K562 (cell line): ENCODE data around the gene AKAP7. TPM values are rescaled to one million over a fixed set of nuclear protein-coding genes. Genes with fewer than 3 reads are reported as not detected.

Experiments
- ATAC-seq: fragments of 200-7000 bp; cut with Tn5 transposase; 3 replicates; pipeline ENCODE4 v1.9.1; 2020; ENCODE audit warnings: moderate library complexity
- BruUV-seq: library from RNA; stranded (reverse); fragments of 400-500 nt; replicated peaks from 2 replicates; lab custom pipeline; 2021; lab: Mats Ljungman, UMichigan
- CTCF ChIA-PET: fragments of 300-600 bp; formaldehyde crosslinking; extraction: SDS; loops from one replicate; lab custom pipeline; 2021; ENCODE audit warnings: low intra/inter-chr PET ratio; lab: Yijun Ruan, JAX
- POLR2A ChIA-PET: fragments of 300-600, 350-650 bp; sonication (Branson Sonifier 250); formaldehyde crosslinking; extraction: SDS; loops from one replicate; lab custom pipeline; 2021; ENCODE audit warnings: antibody characterized with exemption, inconsistent platforms; lab: Yijun Ruan, JAX
- DNase-seq, 4 experiments: peaks; one replicate each; pipeline versions ENCODE4 v3.0.0 to v3.0.0-alpha.2; 2011 to 2018; ENCODE audit warnings: low spot score in 3 of 4, mixed read lengths in 3 of 4; ENCODE audit errors: extremely low read depth in 1 of 4
- FAIRE-seq: peaks from 2 replicates; lab custom pipeline; 2011; peaks lifted over from hg19 to GRCh38; lab: Jason Lieb, UNC
- H2AFZ ChIP-seq: 2 replicates; pipeline ENCODE4 v1.6.0; 2011; ENCODE audit warnings: low read depth, low read length, control low read depth, inconsistent platforms
- H3K27ac ChIP-seq: fragments of 200-600 bp; 3 replicates; pipeline ENCODE4 v1.8.0; 2011; ENCODE audit warnings: low read depth, mild to moderate bottlenecking, control low read depth, inconsistent platforms, low read length, moderate library complexity, mixed read lengths; ENCODE audit errors: extremely low read depth
- H3K27me3 ChIP-seq, 2 experiments: fragments of 300-600 bp in 1 of 2; 2 replicates in 1 of 2; 3 replicates in 1 of 2; pipeline versions ENCODE4 v1.6.0 to v1.8.0; 2011; ENCODE audit warnings: inconsistent platforms in 2 of 2, low read length in 2 of 2, mild to moderate bottlenecking in 1 of 2, mixed read lengths in 1 of 2, moderate library complexity in 1 of 2; ENCODE audit not compliant: control insufficient read depth in 2 of 2, insufficient read depth in 2 of 2
- H3K36me3 ChIP-seq: fragments of 300-600 bp; 3 replicates; pipeline ENCODE4 v1.8.0; 2011; ENCODE audit warnings: mild to moderate bottlenecking, low read length, inconsistent platforms; ENCODE audit not compliant: control insufficient read depth, insufficient read depth
- H3K4me1 ChIP-seq, 2 experiments: fragments of 200-600 bp in 1 of 2; replicated peaks in 1 of 2; 2 replicates in 1 of 2; 3 replicates in 1 of 2; pipeline versions ENCODE4 v1.5.1 to v1.8.0; 2011; ENCODE audit warnings: inconsistent platforms in 2 of 2, low read length in 2 of 2, mild to moderate bottlenecking in 1 of 2, mixed read lengths in 1 of 2, moderate library complexity in 1 of 2; ENCODE audit not compliant: control insufficient read depth in 2 of 2, insufficient read depth in 2 of 2
- H3K4me2 ChIP-seq: 2 replicates; pipeline ENCODE4 v1.6.1; 2011; ENCODE audit warnings: low read length, control low read depth, inconsistent platforms, mixed read lengths; ENCODE audit not compliant: insufficient read depth
- H3K4me3 ChIP-seq: fragments of 200-600 bp; sonication (generic), shearing (Covaris generic); 2 replicates; pipeline ENCODE4 v1.5.1; 2016; ENCODE audit warnings: control low read depth, inconsistent platforms
- H3K79me2 ChIP-seq: fragments of 200-600 bp; 3 replicates; pipeline ENCODE4 v1.8.0; 2011; ENCODE audit warnings: low read length, inconsistent platforms; ENCODE audit not compliant: control insufficient read depth, insufficient read depth
- H3K9ac ChIP-seq, 2 experiments: 2 replicates each; pipeline versions ENCODE4 v1.6.0 to v1.6.1; 2011; ENCODE audit warnings: low read depth in 2 of 2, low read length in 2 of 2, control low read depth in 1 of 2, inconsistent platforms in 1 of 2, mild to moderate bottlenecking in 1 of 2, mixed read lengths in 1 of 2; ENCODE audit not compliant: insufficient read depth in 1 of 2
- H3K9me1 ChIP-seq: one replicate; pipeline ENCODE4 v1.6.0; 2011; ENCODE audit warnings: inconsistent platforms, mild to moderate bottlenecking, low read length, moderate library complexity; ENCODE audit not compliant: control insufficient read depth, insufficient read depth
- H3K9me3 ChIP-seq: replicated peaks from 2 replicates; pipeline ENCODE4 v1.5.1; 2011; ENCODE audit warnings: low read depth, low read length, inconsistent platforms; ENCODE audit not compliant: control insufficient read depth, insufficient read depth
- H4K20me1 ChIP-seq: replicated peaks from 2 replicates; pipeline ENCODE4 v1.6.1; 2011; ENCODE audit warnings: low read length, inconsistent platforms, mixed read lengths; ENCODE audit not compliant: control insufficient read depth, insufficient read depth
- RFX1 ChIP-seq: fragments of 450-650 bp; IDR thresholded peaks from 2 replicates; pipeline ENCODE4 v1.6.1; 2016; ENCODE audit warnings: mild to moderate bottlenecking, moderate library complexity
- WGBS: fragments of 100-300 bp; shearing (Covaris generic); methylation state at CpG from one replicate; pipeline ENCODE4 v1.1.6; 2016; ENCODE audit warnings: low coverage, mixed read lengths; ENCODE audit not compliant: insufficient coverage; ENCODE audit errors: missing lambda C conversion rate; 5-methylcytosine and 5-hydroxymethylcytosine counted together
- in situ Hi-C: fragments of 300-500 bp; cut with MboI; formaldehyde crosslinking; loops from 4 replicates; pipeline ENCODE4 v1.15.0; 2018; ENCODE audit warnings: inconsistent platforms, mixed read lengths
- intact Hi-C: fragments of 100-400 bp; cut with micrococcal nuclease; formaldehyde crosslinking; loops from 2 replicates; pipeline ENCODE4 v1.14.2; 2022
- polyA plus RNA-seq, 8 experiments: library from polyadenylated mRNA; depleted of rRNA in 4 of 8; stranded (reverse) in 5 of 8; unstranded in 3 of 8; fragments of >200 nt; fragmentation: Nextera tagmentation in 2 of 8; fragmentation: Illumina TruSeq in 1 of 8; extraction: Ambion mirVana in 2 of 8; extraction: Trizol in 1 of 8; gene quantifications; 2 replicates each; pipeline versions ENCODE4 v1.2.1 to v1.2.3, GENCODE V29; 2011 to 2014; ENCODE audit warnings: inconsistent platforms in 1 of 8, missing spikeins in 1 of 8
- total RNA-seq, 7 experiments: library from RNA; depleted of rRNA in 6 of 7; stranded (reverse); fragments of >200 nt in 6 of 7; fragmentation: Illumina TruSeq in 2 of 7; extraction: Trizol in 2 of 7; gene quantifications; 2 replicates each; pipeline versions ENCODE4 v1.2.1 to v1.2.3, GENCODE V29; 2011 to 2021; ENCODE audit warnings: low replicate concordance in 1 of 7
- TF ChIP-seq, protein P1 (sequence below): fragments of 250-450 bp; sonication (Bioruptor Pico); IDR thresholded peaks from 2 replicates; pipeline ENCODE4 v1.5.0; 2020; ENCODE audit warnings: mild to moderate bottlenecking, borderline replicate concordance

AKAP7 gene
- total and polyA plus RNA-seq, 9 of the 15 experiments (the other 6 are each of a cell fraction or from before 2014, with no cell fraction given) = 0.82 to 2.6 (median 1.6) TPM

DNA sequence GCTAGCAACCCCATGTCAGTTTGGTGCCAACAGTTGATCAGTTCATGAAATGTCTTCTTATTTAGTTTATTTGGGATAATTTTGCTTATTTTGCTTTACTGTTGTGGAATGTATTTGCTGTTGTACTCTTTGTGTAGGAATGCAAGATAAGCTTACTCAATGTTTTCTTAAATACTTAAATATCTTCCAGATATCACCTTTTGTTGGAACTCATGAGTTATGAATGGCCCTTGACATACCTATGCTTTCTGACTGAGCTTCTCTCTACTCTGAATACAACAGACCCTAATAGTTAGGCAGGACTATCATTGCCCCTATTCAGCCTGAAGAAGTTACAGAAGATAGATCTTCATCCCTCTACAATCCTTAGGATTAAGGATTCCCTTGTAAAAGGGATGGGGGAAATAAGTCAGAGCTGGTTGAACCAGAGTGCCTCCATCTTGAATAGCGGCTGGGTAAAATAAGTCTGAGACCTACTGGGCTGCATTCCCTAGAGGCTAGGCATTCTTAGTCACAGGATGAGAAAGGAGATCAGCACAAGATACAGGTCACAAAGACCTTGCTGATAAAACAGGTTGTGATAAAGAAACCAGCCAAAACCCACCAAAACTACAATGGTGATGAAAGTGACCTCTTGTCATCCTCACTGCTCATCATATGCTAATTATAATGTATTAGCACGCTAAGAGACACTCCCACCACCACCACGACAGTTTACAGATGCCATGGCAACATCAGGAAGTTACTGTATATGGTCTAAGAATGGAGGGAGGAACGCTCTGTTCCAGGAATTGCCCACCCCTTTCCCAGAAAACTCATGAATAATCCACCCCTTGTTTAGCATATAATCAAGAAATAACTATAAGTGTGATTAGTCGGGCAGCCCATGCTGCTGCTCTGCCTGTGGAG, 196.9 kb downstream of the AKAP7 start:
- ATAC-seq = no peak
- Histone ChIP-seq H3K27me3 (no peaks in the 10 kb centered on the region; a peak in 1 of 5 replicates), H3K79me2 (no peaks in the 10 kb centered on the region), H3K4me3 (no peak overlapping the region), H3K4me2 (no peak overlapping the region), H4K20me1 (no peaks in the 10 kb centered on the region), H3K36me3 (no peaks in the 10 kb centered on the region), H3K27ac (no peak overlapping the region), H3K9me3 (no peaks in the 10 kb centered on the region), H3K9me1 (no peaks in the 10 kb centered on the region), H2AFZ (no peak overlapping the region), H3K9ac (no peak overlapping the region), H3K4me1 (no peaks in the 10 kb centered on the region)
- in situ Hi-C loops (no loop called here), intact Hi-C loops (no loop called here)
- TF ChIP-seq, protein P1, sequence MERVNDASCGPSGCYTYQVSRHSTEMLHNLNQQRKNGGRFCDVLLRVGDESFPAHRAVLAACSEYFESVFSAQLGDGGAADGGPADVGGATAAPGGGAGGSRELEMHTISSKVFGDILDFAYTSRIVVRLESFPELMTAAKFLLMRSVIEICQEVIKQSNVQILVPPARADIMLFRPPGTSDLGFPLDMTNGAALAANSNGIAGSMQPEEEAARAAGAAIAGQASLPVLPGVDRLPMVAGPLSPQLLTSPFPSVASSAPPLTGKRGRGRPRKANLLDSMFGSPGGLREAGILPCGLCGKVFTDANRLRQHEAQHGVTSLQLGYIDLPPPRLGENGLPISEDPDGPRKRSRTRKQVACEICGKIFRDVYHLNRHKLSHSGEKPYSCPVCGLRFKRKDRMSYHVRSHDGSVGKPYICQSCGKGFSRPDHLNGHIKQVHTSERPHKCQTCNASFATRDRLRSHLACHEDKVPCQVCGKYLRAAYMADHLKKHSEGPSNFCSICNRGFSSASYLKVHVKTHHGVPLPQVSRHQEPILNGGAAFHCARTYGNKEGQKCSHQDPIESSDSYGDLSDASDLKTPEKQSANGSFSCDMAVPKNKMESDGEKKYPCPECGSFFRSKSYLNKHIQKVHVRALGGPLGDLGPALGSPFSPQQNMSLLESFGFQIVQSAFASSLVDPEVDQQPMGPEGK = no peak
- TF ChIP-seq RFX1 = peak; percentile 33; the same call in 1 of the 2 replicates
- CTCF ChIA-PET = no interaction called here
- BruUV-seq = no TSS peak
- POLR2A ChIA-PET = interaction anchor here (0.6 kb wide), 1 partner anchor 165 kb away, joined by 3 read pairs; no protein-coding TSS in a partner anchor
- WGBS = 0% methylated on average over 5 of the region's 5 CpGs
- FAIRE-seq = no peak
- no peak for DNase-seq

Other genes starting within 250 kb of the AKAP7 start
- 23.9 and 25.8 TPM in 2 replicates for gene EPB41L2, start 72.2 kb upstream of the AKAP7 start, total RNA-seq (2014; rRNA removed)
- gene EPB41L2, start 72.2 kb upstream of the AKAP7 start, total RNA-seq (2014; rRNA removed; fragmentation: Illumina TruSeq; extraction: Trizol) = 26.5 and 35.5 TPM in 2 replicates
- gene EPB41L2, start 72.2 kb upstream of the AKAP7 start, total RNA-seq (2015; rRNA removed; fragmentation: Illumina TruSeq; extraction: Trizol) = 18.3 and 23.5 TPM in 2 replicates
- gene EPB41L2, start 72.2 kb upstream of the AKAP7 start, total RNA-seq (2021) = 31.1 and 32.6 TPM in 2 replicates
- 20.5 and 20.9 TPM in 2 replicates for gene EPB41L2, start 72.2 kb upstream of the AKAP7 start, polyA plus RNA-seq (2011; rRNA removed)
- gene EPB41L2, start 72.2 kb upstream of the AKAP7 start, polyA plus RNA-seq (2014; fragmentation: Illumina TruSeq; extraction: Trizol) = 53.6 and 54.5 TPM in 2 replicates
- 10 to 100 TPM in 1 of 2 experiments, 1 to 10 TPM in 1; 5.1 to 12.2 TPM for gene EPB41L2, start 72.2 kb upstream of the AKAP7 start, polyA plus RNA-seq (2014; fragmentation: Nextera tagmentation; extraction: Ambion mirVana)
- gene EPB41L2, start 72.2 kb upstream of the AKAP7 start, polyA plus RNA-seq (2014; rRNA removed) = 22.7 and 25.0 TPM in 2 replicates